GM18520 (cell line): Measurements from ENCODE around the gene SCAF1.
"Not testable (repeated sequence)": the region's sequence is repeated elsewhere in the genome, so short reads cannot be mapped to it uniquely, and the experiment has no call there.

Source experiments
- ATAC-seq: cut with Tn5 transposase; IDR thresholded peaks from one replicate; pipeline ENCODE4 v1.9.1; 2021; ENCODE audit not compliant: unreplicated experiment

The SCAF1 gene

DNA sequence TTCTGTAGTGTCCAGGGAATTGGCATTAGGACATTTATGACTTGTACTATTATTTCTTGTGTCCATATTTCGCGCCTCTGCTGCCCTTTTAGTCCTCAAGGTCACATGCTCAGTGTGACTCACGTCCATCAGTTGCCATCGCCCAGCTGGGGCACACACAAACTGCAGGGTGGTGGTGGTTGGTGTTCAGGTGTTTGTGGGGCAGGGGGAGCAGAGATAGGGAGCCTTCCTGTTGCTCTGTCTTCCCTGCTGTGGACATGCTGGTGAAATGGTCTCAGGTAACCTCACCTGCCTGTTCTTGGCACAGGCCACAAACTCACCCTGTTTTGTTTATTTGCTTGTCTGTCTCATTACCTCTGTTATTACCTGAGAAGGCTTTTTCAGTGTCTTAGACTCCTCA lies 28.6 kb upstream of the SCAF1 start:
- no peak for ATAC-seq

DNA sequence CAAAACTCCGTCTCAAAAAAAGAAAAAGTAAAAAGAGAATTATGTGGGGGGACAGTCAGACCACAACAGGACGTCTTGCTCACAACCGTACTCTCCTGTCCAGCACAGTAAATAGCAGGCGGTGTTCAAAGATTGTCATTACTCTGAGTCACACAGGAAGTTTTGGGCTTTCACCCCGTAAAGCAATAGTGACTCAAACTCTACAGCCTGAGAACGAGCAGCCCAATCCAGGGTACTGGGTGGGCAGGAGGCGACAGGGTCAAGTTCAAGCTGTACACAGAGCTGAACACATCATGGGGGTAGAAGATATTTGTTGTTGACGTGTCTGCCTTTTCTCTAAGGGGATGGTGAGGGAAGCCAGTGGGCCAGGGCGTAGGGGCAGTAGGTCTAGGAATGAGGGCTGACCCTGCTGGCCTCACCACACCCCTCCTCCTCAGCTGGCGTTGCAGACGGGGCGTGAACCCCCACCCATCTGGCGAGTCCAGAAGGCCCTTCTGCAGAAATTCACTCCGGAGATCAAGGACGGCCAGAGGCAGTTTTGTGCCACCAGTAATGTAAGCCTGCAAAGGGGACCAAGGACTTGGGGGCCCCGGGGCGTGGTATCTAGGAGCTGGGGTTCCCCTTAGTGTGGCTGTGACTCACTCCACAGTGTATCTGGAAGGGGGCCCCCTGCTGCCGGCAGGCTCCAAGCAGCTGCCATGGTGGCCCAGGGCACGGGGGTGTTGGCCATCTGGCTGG lies 27.7 kb upstream of the SCAF1 start:
- ATAC-seq = no peak

- no peak for ATAC-seq
Measured at GRCh38 chr19:49615861-49616260, 26.1 kb upstream of the SCAF1 start.

- no peak for ATAC-seq
Measured at GRCh38 chr19:49616532-49616931, 25.5 kb upstream of the SCAF1 start.

- no peak for ATAC-seq
Measured at GRCh38 chr19:49616945-49617344, 25.1 kb upstream of the SCAF1 start.

DNA sequence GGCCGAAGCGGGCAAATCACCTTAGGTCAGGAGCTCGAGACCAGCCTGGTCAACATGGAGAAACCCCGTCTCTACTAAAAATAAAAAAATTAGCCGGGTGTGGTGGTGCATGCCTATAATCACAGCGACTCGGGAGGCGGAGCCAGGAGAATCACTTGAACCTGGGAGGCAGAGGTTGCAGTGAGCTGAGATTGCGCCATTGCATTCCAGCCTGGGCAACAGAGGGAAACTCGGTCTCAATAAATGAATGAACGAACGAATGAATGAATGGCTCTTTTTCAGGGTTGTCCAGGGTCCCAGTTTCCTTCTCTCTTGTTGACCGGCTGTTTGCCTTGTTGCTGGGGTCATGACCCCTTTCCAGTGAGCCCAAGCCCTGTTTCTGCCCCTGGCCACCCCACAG lies 24.1 kb upstream of the SCAF1 start:
- ATAC-seq = not testable (repeated sequence)

GRCh38 chr19:49624967-49625910 lies 16.8 kb upstream of the SCAF1 start:
- ATAC-seq = no peak

DNA sequence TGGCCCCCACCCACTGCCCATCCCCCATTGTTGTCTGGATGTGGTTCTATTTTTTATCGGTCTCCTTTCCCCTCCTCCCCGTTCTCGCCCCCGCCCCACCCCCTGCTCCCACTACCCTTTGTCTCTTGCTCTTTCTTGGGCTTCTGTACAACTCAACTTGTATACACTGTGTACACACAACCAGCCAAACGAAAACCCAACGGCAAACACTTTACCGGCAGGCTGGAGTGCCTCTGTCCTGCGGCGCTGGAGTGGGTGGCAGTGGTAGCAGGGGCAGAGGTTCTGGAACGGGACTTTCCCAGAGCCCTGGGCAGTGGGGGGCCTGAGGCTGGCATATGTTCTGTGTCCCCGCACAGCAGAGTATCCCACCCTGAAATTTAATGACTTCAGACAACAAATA lies 15.8 kb upstream of the SCAF1 start:
- no peak for ATAC-seq

DNA sequence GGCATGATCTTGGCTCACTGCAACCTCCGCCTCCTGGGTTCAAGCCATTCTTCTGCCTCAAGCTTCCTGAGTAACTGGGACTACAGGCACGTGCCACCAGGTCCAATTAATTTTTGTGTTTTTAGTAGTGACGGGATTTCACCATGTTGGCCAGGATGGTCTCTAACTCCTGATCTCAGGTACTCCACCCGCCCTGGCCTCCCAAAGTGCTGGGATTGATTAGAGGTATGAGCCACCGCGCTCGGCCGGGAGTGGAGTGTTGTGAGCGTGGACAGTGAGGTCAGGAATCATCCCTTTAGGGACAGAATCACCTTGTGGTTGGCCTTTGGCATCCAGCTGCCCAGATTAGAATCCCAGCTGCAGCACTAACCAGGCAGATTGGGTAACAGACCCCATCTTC lies 12.3 kb upstream of the SCAF1 start:
- ATAC-seq = no peak

GRCh38 chr19:49631014-49631588 lies 10.9 kb upstream of the SCAF1 start:
- ATAC-seq = no peak

GRCh38 chr19:49631610-49632192 lies 10.3 kb upstream of the SCAF1 start:
- no peak for ATAC-seq

DNA sequence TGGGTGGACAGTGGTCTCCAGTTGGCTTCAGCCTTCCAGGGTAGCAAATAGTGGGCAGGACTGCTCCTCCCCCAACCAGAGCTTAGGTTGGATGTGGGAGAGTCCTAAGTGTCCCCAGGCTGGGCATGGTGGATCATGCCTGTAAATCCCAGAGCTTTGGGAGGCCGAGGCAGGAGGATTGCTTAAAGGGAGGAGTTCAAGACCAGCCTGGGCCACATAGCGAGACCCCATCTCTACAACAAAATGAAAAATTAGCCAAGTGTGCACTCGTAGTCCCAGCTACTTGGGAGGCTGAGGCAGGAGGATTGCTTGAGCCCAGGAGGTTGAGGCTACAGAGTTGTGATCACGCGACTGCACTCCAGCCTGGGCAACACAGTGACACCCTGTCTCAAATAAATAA lies 9.4 kb upstream of the SCAF1 start:
- no peak for ATAC-seq

- ATAC-seq = not testable (repeated sequence)
Measured at GRCh38 chr19:49633273-49633672, 8.7 kb upstream of the SCAF1 start.

DNA sequence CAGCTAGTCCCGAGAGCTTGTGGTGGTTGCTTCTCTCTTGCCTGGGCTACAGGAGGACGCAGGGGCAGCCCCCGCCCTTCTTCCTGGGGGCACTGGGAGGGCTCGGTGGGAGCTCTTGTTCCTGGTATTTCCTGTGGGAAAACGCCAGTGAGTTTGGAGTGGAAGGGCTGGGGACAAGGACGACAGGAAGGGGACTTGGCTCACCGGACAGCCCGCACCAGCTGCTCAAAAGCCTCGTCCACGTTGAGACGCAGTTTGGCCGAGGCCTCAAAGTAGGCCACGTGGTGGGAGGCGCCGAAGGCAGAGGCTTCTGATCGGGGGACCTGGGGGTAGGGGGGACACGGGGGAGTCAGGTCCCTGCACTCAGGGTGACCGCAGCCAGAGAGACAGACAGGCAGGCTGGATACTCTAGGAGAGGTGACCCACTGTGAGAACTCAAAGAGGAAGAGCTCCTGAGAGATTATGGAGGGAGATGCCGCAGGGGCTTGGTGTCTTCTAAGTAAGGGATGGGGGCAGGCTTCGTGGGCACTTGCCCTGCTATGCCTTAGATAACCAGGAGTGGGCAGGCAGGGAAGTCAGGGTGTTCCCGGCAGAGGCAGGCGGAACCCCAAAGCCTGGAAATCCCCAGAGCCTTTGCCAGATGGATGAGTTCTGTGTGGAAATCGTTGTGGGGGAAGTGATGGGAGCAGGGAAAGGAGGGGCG lies 6.3 kb upstream of the SCAF1 start:
- no peak for ATAC-seq

- ATAC-seq = no peak
Measured at GRCh38 chr19:49636233-49636932, 5.6 kb upstream of the SCAF1 start.

- ATAC-seq = no peak
Measured at GRCh38 chr19:49637821-49638738, 3.9 kb upstream of the SCAF1 start.

DNA sequence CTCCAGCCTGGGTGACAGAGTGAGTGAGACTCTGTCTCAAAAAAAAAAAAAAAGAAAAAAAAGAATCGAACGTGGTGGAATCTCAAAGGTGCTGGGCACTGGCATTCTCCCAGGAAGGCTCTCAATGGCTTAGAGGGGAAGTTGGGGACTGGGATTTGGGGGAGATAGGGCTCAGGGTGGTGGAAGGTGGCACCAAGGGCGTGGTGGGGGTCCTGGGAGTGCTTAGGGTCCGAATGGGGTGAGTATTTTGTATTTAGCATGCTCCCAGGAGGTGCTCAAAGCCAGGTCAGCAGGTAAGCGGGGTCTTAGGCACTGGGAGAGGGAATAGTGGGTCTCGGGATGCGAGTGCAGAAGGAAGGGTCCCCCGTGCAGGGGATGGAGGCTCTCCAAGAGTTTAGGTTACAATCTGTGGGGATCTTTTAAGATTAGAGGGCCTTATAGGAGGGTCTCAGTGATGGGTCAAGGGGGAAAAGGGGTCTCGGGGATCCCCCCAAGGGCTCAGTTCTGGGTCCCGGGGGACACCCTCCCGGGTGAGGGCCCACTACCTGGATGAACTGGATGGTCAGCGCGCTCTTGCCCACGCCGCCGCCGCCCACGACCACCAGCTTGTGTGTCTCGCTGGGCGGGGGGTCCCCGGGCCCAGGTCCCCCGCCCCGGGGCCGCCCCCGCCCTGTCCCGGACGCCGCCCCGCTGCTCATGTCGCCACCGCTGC lies 2.5 kb upstream of the SCAF1 start:
- no peak for ATAC-seq

DNA sequence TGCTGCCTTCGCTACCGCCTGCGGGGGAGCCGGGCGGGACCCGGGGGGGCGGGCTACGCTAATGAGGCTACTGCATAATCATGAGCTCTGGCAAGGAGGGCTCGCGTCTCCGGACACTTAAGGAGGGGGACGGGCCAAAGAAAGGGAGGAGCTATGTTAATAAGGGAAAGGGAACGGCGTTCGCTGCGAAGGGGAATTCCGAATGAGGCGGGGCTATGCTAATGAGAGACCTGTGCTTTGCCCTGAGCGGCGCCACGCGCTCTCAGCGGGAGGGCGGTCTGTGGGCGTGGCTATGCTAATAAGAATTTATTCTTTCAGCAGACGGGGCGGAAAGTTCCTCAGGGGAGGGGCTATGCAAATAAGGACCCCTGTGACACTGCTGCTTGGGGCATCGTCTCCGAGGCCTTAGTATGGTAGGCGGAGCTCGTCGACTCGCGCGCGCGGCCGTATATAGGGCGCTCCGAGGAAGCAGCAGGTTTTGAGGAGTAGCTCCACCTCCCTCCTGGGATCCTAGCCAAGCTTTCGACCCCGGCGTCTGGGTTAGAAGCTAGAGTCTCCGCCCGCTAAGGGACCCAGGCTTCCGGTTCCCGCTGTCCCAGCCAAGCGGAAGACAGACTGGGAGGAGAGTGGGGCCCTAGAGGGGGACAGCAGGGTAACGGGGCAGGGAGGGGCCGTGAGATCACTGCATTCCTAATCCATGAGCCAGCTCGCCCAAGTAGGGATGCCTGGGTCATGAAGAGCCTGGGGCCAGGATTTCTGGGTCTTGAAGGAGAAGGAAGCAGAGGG lies 1.7 kb upstream of the SCAF1 start, which contains the start of gene RRAS:
Gene RRAS, minus strand, starts transcription at position 31 of the 786 bp plus-strand sequence. CDS start 45 bp downstream, outside the sequence.
- peak; percentile 45 for ATAC-seq
